ENCODE measurements around the gene ATF7IP2. TPM values are rescaled to one million over a fixed set of nuclear protein-coding genes. Genes with fewer than 3 reads are reported as not detected.

Gene ATF7IP2
- total and polyA plus RNA-seq, 2 donors (not counting 3 experiments of a cell fraction or from before 2014, with no cell fraction given) = 9.7 to 14.6 TPM

DNA sequence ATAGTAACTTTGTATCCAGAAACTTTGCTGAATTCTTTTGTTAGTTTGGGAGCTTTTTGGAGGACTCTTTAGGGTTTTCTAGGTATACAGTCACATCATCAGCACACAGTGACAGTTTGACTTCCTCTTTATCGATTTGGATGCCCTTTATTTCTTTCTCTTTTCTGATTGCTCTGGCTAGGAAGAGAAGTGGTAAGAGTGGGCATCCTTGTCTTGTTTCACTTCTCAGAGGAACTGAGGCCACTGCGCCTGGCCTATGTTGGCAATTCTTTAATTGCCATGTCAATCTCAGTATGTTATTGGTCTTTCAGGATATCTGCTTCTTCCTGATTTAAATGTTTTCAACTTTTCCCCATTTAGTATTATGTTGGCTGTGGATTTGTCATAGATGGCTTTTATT, 24.6 kb downstream of the ATF7IP2 start:
- BruUV-seq (replicated peaks) = no TSS peak
- Histone ChIP-seq H2AFZ (ENCODE audit: low read depth, low read length) (no peak overlapping the region), H3K4me3 (replicated peaks in 1 of 3; ENCODE audit: insufficient read depth in 1 of 3, low read depth in 1 of 3, low read length in 3 of 3) (no peak overlapping the region), H3K9me1 (replicated peaks; ENCODE audit: control insufficient read depth, extremely low read depth, insufficient read depth, low read length) (no peaks in the 10 kb centered on the region), H3K9me3 (replicated peaks; ENCODE audit: control insufficient read depth, insufficient read depth, low read length) (no peaks in the 10 kb centered on the region), H3K36me3 (ENCODE audit: control insufficient read depth in 2 of 2, extremely low read depth in 1 of 2, insufficient read depth in 2 of 2, low read length in 2 of 2) (no peaks in the 10 kb centered on the region), H3K79me2 (ENCODE audit: control insufficient read depth, insufficient read depth, low read length) (no peaks in the 10 kb centered on the region), H3K27ac (ENCODE audit: insufficient read depth, low read depth, low read length) (no peak overlapping the region), H3K27me3 (ENCODE audit: control insufficient read depth in 2 of 2, insufficient read depth in 2 of 2, low read length in 2 of 2) (no peaks in the 10 kb centered on the region), H3K4me2 (ENCODE audit: insufficient read depth, low read length) (no peak overlapping the region), H3K9ac (replicated peaks; ENCODE audit: extremely low read depth, insufficient read depth, low read length) (no peak overlapping the region), H3K4me1 (ENCODE audit: control insufficient read depth, extremely low read depth, insufficient read depth, low read length) (peaks cover 2% of the 10 kb centered on the region), H4K20me1 (replicated peaks; ENCODE audit: control insufficient read depth, extremely low read depth, insufficient read depth, low read length) (no peaks in the 10 kb centered on the region)
- no peak for FAIRE-seq
- ChIA-PET POLR2A (no interaction called here), CTCF (no interaction called here)
- TF ChIP-seq POLR2A (IDR thresholded peaks at IDR 0.05; ENCODE audit: low read depth, low read length) (no peak), JUN (IDR thresholded peaks at IDR 0.05; ENCODE audit: borderline replicate concordance, insufficient read depth, insufficient read length, low read depth) (no peak), FOS (IDR thresholded peaks at IDR 0.05; ENCODE audit: borderline replicate concordance, insufficient read depth, low read length) (no peak), POLR2AphosphoS5 (IDR thresholded peaks at IDR 0.05; ENCODE audit: insufficient read depth, low read depth, low read length) (no peak), EZH2 (IDR thresholded peaks at IDR 0.05; ENCODE audit: borderline replicate concordance, low read depth, low read length, severe bottlenecking) (no peak), GATA2 (IDR thresholded peaks at IDR 0.05; ENCODE audit: insufficient read depth, insufficient read length, low read depth, low read length) (no peak), MYC (IDR thresholded peaks at IDR 0.05; ENCODE audit: low read depth, low read length) (no peak)
- TF ChIP-seq, protein P1, sequence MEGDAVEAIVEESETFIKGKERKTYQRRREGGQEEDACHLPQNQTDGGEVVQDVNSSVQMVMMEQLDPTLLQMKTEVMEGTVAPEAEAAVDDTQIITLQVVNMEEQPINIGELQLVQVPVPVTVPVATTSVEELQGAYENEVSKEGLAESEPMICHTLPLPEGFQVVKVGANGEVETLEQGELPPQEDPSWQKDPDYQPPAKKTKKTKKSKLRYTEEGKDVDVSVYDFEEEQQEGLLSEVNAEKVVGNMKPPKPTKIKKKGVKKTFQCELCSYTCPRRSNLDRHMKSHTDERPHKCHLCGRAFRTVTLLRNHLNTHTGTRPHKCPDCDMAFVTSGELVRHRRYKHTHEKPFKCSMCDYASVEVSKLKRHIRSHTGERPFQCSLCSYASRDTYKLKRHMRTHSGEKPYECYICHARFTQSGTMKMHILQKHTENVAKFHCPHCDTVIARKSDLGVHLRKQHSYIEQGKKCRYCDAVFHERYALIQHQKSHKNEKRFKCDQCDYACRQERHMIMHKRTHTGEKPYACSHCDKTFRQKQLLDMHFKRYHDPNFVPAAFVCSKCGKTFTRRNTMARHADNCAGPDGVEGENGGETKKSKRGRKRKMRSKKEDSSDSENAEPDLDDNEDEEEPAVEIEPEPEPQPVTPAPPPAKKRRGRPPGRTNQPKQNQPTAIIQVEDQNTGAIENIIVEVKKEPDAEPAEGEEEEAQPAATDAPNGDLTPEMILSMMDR (IDR thresholded peaks at IDR 0.05; ENCODE audit: extremely low read depth in 1 of 2, insufficient read depth in 1 of 2, low read depth in 1 of 2, low read length in 2 of 2) = no peak
- TF ChIP-seq, protein P2, sequence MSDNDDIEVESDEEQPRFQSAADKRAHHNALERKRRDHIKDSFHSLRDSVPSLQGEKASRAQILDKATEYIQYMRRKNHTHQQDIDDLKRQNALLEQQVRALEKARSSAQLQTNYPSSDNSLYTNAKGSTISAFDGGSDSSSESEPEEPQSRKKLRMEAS (IDR thresholded peaks at IDR 0.05; ENCODE audit: insufficient read depth, insufficient read length) = no peak
- DNase-seq (ENCODE audit: low read depth, low spot score) = no peak
- dilution Hi-C loops (cut with MboI; ENCODE audit: extremely low pct_ligation_motif_present, low sequenced_read_pairs) = no loop called here
- intact Hi-C loops (cut with micrococcal nuclease) = no loop called here
